AG10803 (cell line): ENCODE results near the gene NUP133.
"Not testable (repeated sequence)": the region's sequence is repeated elsewhere in the genome, so short reads cannot be mapped to it uniquely, and the experiment has no call there.

ENCODE experiments used
- DNase-seq: peaks from one replicate; pipeline ENCODE4 v3.0.0; 2010; ENCODE audit warnings: low read depth
- H3K4me3 ChIP-seq: 2 replicates; pipeline ENCODE4 v1.5.1; 2011; ENCODE audit warnings: mild to moderate bottlenecking, low read length, control low read depth
- TF ChIP-seq, protein P1 (sequence below): conservative IDR thresholded peaks from 2 replicates; pipeline ENCODE4 v1.5.1; 2011; ENCODE audit warnings: mild to moderate bottlenecking, low read length, control low read depth, inconsistent platforms

Gene NUP133

DNA sequence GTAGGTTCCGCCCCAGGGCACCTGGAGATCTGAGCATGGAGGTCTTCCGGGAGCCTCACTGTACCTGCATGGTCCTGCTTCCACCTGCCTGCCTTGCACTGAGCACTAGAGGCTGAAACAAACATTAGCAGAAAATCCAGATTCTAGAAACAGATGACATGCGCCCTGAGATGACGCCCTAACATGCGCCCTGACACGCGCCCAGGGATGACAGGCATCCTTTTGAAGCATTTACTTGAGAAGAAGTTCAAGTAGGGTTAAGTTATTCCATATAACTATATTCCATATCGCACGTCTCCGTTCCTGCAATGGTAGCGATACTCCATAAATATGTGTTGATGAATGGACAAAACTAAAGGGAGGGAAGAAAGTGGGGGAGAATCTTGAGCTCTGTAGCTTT, 87.9 kb downstream of the NUP133 start:
- TF ChIP-seq, protein P1, sequence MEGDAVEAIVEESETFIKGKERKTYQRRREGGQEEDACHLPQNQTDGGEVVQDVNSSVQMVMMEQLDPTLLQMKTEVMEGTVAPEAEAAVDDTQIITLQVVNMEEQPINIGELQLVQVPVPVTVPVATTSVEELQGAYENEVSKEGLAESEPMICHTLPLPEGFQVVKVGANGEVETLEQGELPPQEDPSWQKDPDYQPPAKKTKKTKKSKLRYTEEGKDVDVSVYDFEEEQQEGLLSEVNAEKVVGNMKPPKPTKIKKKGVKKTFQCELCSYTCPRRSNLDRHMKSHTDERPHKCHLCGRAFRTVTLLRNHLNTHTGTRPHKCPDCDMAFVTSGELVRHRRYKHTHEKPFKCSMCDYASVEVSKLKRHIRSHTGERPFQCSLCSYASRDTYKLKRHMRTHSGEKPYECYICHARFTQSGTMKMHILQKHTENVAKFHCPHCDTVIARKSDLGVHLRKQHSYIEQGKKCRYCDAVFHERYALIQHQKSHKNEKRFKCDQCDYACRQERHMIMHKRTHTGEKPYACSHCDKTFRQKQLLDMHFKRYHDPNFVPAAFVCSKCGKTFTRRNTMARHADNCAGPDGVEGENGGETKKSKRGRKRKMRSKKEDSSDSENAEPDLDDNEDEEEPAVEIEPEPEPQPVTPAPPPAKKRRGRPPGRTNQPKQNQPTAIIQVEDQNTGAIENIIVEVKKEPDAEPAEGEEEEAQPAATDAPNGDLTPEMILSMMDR, result no peak
- H3K4me3 ChIP-seq, result no peak overlapping the region
- DNase-seq, result no peak

DNA sequence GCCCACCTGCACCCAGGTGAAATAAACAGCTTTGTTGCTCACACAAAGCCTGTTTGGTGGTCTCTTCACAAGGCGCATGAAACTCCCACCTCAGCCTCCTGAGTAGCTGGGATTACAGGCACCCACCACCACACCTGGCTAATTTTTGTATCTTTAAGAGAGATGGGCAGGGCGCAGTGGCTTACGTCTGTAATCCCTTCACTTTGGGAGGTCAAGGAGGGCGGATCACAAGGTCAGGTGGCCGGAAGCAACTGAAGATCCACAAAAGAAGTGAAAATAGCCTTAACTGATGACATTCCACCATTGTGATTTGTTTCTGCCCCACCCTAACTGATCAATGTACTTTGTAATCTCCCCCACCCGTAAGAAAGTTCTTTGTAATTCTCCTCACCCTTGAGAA, 89.6 kb downstream of the NUP133 start:
- not testable (repeated sequence) for H3K4me3 ChIP-seq, DNase-seq

DNA sequence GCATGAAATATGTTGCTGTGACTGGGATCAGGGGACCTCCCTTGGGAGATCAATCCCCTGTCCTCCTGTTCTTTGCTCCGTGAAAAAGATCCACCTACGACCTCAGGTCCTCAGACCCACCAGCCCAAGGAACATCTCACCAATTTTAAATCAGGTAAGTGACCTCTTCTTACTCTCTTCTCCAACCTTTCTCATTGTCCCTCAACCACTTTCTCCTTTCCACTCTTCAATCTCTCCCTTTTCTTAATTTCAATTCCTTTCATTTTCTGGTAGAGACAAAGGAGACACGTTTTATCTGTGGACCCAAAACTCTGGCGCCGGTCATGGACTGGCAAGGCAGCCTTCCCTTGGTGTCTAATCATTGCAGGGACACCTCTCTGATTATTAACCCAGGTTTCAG, 95.3 kb downstream of the NUP133 start:
- DNase-seq, H3K4me3 ChIP-seq: not testable (repeated sequence)

DNA sequence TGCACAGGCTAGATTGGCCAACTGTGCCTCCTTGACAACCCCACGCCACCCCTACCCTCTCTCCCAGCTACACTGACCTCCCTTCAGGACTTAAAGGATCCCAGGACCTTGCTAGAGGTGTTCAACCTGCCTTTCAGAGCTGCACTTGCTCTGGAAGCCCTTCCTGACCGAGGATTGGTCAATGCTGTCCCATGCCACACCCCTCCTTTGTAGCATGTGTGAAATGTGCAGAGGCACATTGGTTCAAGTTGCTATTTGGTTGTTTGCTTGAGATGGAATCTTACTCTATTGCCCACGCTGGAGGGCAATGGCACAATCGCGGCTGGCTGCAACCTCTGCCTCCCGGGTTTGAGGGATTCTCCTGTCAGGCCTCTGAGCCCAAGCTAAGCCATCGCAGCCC, 96.1 kb downstream of the NUP133 start:
- no peak overlapping the region for H3K4me3 ChIP-seq
- TF ChIP-seq, protein P1, result no peak
- DNase-seq, result no peak

DNA sequence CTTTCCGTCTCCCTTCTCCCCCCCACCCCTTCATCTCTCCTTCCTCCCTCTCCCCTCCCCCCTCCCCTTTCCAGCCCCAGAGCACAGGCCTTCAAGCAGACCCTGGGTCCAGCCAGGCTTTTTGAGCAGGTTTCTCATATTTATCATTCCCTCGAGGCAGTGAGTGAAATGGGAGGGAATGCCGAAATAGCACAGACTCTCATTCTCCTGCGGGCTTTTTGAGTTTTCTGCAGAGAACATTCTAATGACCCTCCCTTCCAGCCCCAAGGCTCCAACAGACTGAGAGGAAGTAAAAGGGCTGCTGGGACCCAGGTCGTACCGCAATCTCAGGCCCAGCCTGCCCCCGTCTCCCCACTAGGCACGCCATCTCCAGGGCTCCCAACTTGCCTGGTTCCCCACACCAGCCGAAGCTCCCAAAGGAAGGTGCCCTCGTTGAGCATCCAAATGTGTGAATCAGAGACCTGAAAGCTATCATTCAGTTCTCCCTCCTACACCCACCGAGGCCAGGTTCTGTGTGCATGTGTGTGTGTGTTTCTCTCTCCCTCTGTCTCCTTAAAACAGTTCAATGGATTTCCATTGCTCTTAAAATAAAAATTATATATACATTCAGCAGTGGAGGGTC, 96.6 kb downstream of the NUP133 start:
- H3K4me3 ChIP-seq, result no peak overlapping the region
- DNase-seq, result no peak

DNA sequence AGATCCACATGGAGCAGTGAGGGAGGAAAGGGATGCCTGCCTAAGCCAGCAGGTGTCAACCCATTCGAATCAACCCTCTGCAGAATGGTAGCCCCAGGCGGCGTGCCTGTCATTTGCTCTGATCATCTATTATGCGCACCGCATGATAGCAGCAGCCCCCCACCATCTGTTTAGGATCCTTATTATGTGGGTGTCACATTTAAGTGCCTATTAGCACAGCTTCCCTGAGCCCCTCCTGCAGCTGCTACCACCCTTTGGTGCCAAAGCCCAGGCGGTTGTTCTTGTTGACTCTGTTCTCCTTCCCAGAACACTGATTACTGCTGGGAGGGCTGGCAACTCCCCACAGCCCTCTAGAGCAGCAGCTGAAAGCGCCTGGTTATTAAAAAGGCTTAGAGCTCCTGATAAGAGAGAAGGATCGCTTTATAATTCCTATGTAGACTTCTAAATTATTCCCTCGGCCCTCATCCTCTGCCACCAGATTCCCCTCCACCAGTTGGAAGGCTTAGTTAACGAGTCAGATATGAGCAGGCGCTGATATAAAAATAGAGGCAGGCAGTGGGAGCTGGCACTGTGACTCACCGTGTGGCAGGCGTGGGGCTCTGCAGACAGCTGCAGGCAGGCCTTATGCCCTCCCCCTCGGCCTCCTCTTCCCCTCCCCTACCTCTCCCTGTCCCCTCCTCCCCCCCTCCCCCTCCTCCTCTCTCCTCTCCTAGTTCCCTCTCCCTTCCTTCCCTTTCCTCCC, 97.3 kb downstream of the NUP133 start:
- TF ChIP-seq, protein P1, result no peak
- peak; percentile 46 for DNase-seq
- H3K4me3 ChIP-seq, result no peak overlapping the region

More for the DNA sequence above, 96.6 kb downstream of the NUP133 start:
- TF ChIP-seq, protein P1, result no peak

DNA sequence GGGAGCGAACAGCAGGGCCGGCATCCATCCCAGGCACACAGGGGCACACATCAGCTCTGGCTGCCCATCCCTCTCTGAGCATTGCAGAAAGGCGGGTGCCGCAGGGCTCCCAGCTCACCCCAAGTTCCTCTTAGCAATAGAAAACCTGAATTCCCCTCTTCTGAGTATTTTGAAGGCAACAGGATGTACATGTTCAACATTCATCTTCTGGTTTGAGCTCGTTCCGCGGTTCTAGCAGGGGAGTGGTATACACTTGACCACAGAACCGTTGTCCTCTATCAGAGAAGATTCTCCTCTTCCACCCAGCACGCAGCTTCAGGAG, 97.8 kb downstream of the NUP133 start:
- DNase-seq, result no peak
- TF ChIP-seq, protein P1, result no peak
- H3K4me3 ChIP-seq, result no peak overlapping the region

DNA sequence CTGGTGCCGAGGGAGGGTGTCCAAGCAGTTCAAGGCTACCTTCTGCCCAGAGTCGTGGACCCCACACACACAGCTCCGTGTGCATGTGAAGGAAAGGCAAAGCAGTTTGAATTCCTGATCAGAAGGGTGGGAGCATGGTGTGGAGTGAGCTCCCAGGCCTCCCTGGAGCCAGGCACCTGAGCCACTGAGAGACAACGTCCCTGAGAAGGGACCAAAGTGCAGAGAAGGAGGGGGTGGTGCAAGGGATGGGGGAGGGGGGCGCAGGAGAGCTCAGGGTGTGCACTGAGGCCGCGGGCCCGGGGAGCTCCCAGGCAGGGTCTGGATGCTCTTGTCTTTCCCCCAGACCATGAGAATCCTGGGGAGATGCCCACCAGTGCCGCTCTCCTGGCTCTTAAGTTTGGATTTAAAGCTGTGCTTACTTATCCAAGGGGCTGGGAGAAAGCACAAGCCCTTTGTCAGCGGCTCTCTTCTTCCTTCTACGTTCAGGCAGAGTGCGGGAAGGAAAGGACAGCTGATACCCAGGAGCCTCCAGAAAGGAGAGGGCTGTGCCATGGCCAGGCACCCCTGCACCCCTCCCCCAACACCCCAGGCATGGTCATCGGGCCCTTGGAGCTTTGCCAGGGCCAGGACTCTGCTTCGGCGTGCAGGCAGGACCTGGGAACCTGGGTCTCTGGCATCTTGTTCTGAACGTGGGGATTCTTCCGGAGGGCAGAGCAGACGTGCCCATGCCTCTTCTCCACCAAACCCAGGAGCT, 98.3 kb downstream of the NUP133 start:
- TF ChIP-seq, protein P1, result no peak
- DNase-seq, result no peak
- H3K4me3 ChIP-seq, result no peak overlapping the region
